NCI-H2107 (cell line): ENCODE data around the gene COL19A1.
"Not testable (repeated sequence)": the region's sequence is repeated elsewhere in the genome, so short reads cannot be mapped to it uniquely, and the experiment has no call there.

Source experiments
- DNase-seq: peaks from one replicate; lab custom pipeline; 2025; lab: John Stamatoyannopoulos, UW

The COL19A1 gene

DNA sequence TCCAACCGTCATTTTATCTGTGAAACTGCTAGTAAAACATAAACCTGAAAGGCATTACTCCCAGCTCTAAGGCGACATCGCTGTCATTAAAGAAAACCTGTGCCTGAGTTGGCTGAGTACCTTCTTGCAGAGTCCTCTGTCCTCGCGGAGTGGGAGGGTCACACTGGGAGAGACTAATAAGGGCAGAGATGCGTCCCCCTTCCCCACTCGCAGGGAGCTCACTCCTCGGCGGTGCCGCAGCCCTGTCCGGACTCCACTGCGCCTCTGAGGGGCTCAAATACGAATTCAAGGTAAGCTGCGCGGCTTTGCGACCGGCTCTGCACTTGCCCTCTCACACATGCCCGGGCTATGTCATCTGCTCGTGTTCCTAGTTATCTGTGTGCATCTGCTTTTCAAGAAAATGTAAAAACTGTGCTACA, at the start of gene COL19A1:
Gene COL19A1, plus strand, starts transcription at position 206 of the 419 bp plus-strand sequence. CDS start 13,012 bp downstream, outside the sequence.
- no peak for DNase-seq

DNA sequence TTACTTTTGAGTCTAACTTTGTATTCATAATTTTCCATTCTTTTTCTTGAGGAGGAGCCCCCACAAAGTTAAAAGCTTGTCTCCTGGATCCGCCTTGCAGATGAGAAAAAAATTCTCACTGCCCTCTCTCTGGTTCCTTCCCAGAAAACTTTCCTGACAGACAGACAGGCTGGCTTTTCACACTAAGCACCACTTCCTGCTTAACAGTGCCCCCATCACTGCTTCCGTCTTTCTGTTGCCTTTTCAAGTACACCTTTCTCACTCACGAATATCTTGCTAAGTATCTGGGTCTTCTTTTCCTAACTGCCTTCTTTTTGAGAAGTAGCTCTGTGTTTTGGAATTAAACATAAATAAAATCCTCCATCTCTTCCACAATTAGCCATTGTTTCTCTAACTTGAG, 49.8 kb upstream of the COL19A1 start:
- no peak for DNase-seq

DNA sequence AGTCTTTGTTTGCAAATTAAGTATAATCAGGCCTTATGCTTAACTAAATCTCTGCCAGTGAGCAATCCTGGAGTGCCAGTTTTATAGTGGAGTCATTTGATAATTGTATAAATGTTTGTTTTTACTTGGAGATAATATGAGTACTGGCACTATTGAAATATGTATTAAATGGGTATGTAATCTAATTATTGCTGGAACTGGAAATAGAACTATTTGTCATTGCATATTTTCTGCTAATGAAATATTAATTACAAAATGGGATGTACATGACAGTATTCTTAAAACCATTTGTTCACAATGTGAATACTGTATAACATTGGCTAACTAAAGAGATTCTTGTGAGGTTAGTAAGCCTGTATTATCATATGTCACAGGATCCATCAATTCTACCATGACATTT, 49.0 kb upstream of the COL19A1 start:
- no peak for DNase-seq

DNA sequence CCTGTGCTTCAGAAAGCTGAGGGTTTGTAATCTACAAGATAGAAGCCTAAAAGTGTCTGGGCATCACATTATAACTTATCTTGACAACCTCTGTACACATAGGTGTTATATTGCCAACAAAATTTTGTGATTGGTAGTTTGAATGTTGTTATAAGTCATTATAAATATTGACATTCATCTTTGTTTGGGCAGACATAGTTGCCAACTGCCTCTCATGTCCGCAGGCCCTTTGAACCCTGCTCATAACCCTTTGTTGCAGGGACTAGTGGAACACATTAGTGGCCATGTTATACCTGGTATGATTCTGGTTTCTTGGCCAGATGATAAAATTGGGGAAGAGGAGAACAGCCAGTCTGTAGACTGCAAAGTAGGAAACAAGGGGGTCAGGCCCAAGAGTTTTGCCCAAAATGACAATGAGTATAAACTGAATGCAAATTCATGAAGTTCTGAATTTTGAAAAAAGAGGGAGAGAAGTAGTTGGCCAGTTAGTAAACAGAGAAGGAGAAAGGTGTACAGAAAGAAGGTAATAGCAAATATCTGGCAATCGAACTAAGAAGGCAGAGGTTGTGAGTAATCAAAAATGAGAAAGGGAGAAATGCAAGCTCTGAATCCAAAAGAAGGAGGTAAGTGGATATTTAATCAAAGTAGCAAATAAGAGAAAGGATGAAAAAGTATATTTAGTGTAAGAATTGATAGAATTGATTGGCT, 48.0 kb upstream of the COL19A1 start:
- no peak for DNase-seq

DNA sequence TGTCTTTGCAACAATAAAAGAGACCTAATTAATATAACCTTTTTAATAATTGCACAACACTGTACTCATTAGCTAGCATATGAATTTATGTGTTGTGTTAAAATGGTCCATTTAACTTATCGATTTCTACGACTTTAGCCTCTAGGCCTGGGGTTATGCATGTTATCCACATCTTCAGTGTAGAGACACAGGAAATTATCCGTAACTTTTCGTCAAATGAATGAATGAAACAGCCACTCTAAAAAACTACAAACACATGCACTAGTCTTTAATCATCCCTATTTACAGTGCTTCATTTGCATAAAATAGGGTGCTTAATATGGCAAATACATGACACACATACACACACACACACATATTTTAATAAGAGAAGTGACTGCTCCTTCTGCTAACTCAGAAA, 47.2 kb upstream of the COL19A1 start:
- DNase-seq = no peak

DNA sequence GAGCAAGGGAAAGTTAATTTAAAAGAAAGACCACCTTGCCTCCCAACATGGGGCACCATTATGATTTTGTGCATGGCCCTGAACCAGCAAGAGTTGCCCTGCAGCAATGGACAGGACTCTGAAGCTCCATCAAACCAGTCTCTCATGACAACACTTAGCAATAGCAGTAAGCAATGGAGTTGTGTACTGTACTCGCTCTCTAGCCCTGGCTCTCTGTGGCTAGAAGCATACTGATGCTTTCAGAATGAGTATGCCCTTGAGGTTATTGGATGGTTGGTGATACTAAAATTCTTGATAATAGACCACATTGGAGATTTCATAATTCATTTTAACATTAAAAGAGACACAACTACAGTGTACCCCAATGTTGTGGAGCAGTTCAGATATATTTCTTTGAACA, 46.3 kb upstream of the COL19A1 start:
- DNase-seq = no peak

DNA sequence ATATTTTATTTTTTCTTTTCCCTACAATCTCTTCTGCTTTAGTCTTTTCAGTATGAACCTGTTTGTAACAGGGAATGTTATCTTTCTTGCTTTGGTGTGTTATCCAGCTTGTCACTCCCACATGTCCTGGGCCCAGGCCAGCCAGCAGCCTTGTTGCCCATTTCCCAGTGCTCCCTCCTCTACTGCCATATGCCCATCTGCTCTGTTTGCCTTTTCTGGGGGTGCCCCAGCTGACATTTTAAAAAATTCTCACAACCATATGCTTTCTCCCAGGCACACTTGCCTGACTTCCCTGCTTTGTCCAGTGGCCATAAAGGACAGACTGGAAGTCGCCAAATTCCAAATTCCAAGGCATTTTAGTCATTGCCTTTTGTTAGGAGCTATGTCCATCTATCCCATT, 45.9 kb upstream of the COL19A1 start:
- DNase-seq = no peak

DNA sequence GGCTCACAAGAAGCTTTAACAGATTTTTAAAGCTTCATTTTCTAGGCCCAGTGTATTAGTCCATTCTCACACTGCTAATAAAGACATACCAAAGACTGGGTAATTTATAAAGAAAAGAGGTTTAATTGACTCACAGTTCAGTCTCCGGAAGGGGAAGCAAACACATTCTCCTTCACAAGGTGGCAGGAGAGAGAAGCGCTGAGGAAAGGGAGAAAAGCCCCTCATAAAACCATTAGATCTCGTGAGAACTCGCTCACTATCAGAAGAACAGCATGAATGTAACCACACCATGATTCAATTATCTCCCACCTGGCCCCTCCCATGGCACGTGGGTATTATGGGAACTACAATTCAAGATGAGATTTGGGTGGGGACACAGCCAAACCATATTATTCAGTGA, 42.0 kb upstream of the COL19A1 start:
- DNase-seq = not testable (repeated sequence)

DNA sequence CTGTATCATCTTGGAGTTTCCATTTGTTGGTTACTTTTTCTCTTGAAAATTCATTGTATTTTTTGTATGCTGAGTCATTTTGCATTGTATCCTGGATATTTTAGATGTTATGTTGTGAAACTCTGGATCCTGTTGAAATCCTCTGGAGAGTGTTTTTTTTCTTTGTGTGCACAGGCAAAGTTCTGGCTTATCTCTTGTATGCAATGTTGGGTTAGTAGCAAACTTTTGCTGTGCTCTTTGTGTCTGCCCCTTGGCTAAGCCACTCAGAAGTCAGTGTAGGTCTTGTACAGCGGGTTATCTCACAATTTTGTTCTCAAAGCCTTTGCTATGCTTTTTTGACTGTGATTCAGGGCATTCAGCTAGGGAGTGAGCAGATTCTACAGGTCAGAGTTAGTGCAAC, 40.5 kb upstream of the COL19A1 start:
- DNase-seq = no peak

DNA sequence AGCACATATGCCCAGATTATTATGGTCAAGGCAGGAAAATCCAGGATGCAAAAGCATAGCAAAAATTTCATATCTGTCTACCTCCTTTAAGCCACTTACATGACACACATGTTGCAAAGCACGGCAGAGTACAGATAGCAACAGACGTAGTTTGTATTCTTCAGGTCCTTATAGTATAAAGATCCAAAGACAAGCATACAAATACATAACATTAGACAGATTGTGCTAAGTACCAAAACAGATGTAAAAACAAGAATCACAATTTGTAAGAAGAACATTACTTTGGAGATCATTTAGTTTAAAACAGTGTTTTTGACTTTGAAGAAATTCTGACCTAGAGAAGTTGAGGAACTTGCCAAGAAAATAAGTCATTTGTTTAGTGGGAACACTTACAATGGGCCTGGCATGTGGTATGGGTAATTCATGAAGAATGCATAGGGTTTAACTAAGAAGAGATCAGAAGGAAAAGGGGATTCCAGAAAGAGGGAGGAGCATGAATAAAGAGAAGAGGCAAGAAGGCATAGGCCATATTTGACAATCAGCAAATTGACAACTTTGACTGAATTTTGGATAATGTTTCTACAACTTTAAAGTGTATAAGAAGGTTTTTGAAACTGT, 39.0 kb upstream of the COL19A1 start:
- no peak for DNase-seq

DNA sequence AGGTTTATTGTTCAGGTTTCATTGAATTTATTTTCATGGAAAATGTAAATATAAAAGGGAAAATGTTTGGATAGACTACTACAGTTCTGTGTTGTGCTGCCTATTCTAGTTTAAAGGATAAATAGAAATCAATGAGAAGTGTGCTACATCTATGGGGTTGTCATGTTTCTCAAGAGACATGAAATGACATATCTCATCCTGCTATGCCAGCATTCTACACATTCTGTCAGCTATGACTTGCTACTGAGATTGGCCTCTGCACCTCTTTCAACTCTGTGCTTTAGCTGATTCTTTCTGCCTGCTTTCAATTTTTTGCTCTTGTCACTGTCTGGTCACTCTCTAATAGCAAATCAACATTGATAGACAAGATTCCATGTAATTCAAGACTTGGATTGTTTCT, 33.8 kb upstream of the COL19A1 start:
- DNase-seq = no peak

DNA sequence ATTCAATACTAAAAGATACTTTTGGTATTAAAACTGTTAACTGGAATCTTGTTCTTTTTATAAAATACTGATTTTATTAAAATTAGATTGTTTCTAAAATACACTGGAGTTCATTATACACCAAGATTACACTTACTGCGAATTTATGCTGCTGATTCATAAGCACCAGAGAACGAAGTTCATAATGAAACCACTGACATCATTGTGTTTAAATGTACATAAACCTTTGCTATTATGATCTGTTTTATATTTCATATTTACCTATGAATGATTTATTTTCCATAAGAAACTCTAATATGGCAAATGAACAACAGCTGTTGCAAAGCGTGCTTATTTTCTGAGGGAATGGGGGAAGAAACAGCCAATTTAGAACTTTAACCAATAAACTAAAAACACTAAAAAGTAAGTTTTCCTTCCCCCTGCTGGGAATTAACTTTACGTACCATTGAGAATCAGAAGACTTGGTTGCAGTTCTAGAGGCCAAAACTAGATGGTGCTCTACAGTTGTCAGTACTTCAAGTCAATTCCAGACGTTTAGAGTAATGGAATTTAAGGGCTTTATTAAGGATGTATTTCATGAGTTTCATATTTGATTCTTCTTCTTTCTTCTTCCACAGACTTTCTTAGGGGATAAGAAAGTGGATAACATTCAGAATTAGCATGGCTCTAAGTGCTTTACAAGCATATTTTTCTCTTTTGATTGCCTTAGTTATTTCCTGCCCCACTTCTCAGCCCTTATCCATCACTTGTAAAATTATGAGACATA, 30.8 kb upstream of the COL19A1 start:
- DNase-seq = no peak

DNA sequence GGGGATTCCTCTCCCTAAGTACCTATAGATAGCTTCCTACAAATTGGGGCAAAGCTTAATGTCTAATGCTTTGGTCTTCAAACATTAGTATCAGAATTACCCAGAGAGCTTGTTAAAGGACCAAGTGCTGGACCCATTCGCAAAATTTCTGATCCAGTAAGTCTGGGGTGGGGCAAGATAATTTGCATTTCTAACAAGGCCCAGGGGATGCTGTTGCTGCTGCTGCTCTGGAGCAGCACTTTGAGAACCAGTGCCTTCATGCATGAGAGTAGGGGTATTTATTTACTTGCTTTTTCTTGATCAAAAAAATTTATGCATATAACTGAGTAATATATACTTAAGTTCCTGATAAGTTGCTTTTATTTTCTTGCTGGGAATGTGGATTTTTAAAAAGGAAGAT, 24.5 kb upstream of the COL19A1 start:
- no peak for DNase-seq

DNA sequence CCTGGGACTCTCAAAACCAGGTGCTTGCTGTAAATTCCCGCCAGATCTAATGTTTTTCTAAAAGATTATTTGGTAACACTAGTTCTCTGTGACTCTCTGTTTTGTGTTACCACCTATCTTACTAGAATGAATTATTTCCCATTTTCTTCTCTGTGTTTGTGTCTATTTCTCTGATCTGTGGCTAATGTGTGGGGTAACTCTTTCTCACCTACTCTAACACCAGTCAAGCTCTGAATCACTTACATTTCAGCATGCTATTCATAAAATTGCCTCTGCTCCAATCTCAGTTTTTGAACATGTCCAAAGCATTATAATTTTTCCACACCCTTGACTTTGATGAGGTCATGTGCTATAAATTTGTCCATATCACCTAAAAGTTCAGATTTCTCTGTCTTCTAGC, 23.2 kb upstream of the COL19A1 start:
- no peak for DNase-seq

DNA sequence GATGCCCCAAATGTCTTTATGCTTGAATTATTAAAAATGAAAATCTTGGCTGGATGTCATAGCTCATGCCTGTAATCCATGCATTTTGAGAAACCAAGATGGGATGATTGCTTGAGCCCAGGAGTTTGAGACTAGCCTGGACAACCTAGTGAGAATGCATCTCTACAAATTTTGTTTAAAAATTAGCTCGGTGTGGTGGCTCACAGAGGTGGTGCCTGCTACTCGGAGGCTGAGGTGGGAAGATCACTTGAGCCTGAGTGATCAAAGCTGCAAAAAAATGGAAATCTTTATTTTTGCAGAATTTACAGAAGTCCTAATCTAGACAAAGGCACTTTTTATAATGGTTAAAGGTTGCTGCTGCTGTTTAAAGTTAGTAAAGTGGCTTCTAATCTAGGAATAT, 20.0 kb upstream of the COL19A1 start:
- no peak for DNase-seq

DNA sequence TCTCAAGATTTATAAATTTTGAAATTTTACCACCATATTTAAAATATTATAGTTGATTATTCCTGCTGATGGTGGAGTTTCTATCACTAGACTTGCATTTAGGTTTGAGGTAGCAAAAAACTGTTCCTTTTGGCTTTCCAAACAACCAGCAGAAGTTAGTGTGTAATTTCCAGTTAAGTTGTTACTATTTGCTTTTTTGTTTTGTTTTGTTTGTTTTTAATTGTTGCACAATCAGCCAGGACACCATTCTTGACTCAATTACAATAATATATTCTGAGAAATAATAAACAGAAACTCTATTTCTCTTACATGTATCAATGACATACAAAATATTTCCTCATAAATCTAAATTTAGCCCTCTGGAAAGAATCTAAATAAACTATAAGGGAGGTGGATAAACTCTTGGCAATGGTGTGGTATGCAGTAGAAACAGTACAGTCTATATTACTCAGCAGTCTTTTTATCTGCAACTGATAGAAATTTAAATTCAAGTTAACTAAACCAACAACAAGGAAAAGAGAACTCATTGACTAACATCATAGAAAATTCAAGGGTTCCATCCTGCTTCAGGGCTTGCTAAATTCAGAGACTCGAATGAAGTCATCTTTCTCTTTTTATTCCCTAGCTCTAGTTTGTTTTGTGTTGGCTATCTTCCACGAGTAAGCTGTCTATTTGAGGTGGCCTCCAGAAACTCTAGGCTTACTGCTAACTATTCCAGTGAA, 19.4 kb upstream of the COL19A1 start:
- DNase-seq = no peak

DNA sequence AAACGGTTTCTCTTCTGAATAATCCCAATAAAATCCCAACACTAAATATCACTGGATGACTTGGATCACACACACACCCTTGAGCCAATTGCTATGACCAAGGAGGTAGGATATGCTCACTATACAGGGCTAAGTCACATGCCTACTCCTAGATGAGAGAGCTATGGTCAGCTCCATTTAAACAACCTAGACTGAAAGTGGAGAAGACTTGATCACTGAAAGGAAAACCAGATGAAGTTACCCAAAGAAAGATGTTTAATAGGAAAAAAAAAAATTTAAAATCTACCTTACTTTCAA, 18.9 kb upstream of the COL19A1 start:
- DNase-seq = no peak

DNA sequence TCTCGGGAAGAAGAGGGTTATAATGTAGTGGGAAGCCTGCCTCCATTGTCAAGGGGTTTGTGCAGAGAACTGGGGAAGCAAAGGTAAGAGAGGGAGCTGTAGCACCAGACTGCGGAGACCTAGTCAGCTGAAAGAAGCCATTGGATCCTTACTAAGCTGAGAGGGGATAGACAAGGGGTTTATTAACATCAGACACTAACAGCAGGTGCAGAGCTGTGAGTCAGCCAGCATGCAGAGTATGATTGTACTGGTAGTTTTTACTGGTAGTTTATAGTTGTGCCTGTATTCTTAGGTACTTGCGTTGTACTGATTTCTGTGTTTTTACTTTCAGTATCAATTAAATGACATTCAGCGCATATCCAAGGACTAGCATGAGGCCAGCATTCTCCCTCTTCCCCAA, 17.8 kb upstream of the COL19A1 start:
- no peak for DNase-seq

DNA sequence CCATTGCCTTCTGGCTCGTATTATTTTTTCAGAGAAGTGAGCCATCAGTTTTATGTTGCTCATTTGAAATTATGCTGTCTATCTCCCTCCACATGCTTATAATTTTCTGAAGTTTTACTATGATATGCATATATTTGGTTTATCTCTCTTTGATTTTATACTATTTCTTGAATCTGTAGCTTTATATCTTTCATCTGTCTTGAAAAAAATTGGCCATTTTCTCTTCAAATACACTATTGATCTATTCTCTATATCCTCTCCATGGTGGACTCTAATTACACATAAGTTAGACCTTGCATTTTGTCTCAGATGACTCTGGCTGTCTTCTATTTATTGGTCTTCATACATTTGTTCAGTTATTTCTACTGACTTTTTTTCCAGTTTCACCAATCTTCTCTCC, 13.7 kb upstream of the COL19A1 start:
- DNase-seq = no peak

DNA sequence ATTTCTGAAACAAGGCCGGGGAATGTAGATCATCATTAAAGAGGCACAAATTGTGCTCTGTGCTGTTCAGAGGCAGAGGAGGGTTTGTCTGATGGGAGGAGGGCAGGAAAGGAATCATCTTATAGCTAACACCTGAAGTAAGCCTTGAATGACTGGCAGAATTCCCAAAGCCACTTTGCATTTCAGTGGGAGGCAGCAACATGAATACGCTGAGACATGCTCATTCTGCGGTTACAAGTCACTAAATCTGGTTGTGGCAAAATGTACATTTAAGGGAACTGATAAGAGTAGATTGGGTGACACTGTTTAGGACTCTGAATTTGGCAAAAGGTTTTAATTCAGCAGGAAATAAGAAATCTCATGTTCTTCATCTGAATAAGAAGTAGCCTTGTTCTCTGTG, 4.4 kb upstream of the COL19A1 start:
- DNase-seq = no peak

DNA sequence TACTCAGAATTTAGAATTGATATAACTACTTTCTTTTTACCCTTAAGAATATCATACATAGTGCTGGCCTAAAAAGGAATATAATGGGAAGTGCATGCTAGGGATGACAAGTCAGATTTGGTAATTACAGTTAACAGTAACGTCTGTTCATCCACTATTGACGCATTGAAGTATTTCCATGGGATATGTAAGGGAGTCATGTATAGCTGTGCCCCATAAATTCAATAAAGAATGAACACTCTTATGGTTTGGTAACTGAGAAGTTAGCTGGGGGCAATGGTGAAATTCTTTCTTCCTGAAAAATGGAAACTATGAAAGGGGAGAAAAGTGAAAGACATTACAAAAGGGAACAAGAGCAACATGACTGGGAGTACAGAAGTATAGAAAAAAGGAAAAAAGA, 2.6 kb upstream of the COL19A1 start:
- DNase-seq = no peak

DNA sequence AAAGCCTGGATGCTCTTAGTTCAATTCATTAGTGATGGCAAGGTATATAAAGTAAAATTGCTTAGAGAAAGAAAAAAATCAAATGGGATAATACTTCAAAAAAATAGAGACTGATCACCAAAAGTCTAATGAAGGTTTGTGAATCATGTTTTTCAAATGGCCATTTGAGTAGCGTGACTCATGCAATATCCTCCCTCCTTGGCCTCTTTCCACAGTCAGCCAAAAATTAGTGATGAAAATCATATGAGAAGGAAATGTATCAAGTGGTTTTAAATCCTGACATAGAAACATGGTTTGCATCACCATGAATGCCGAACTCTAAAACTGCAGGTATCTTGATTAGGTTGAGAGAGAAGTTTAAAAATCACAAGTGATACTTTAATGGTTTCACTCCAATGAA, 1.2 kb upstream of the COL19A1 start:
- DNase-seq = no peak
